Measurements from ENCODE around the gene ADAM19.

- TF ChIP-seq CTCF (IDR thresholded peaks at IDR 0.05) (no peak), POLR2A (IDR thresholded peaks at IDR 0.05) (no peak), EP300 (IDR thresholded peaks at IDR 0.05) (no peak)
These were observed 2.7 kb upstream of the ADAM19 start for GRCh38 chr5:157578079-157578780.

Measured in ovary (tissue), 3 donors.